AML-193 (cell line): ENCODE results near the gene GLG1.
"Not testable (repeated sequence)": the region's sequence is repeated elsewhere in the genome, so short reads cannot be mapped to it uniquely, and the experiment has no call there.

Experiments used
- DNase-seq, 2 experiments: peaks; one replicate each; lab custom pipeline; 2025; lab: John Stamatoyannopoulos, UW

Gene GLG1

DNA sequence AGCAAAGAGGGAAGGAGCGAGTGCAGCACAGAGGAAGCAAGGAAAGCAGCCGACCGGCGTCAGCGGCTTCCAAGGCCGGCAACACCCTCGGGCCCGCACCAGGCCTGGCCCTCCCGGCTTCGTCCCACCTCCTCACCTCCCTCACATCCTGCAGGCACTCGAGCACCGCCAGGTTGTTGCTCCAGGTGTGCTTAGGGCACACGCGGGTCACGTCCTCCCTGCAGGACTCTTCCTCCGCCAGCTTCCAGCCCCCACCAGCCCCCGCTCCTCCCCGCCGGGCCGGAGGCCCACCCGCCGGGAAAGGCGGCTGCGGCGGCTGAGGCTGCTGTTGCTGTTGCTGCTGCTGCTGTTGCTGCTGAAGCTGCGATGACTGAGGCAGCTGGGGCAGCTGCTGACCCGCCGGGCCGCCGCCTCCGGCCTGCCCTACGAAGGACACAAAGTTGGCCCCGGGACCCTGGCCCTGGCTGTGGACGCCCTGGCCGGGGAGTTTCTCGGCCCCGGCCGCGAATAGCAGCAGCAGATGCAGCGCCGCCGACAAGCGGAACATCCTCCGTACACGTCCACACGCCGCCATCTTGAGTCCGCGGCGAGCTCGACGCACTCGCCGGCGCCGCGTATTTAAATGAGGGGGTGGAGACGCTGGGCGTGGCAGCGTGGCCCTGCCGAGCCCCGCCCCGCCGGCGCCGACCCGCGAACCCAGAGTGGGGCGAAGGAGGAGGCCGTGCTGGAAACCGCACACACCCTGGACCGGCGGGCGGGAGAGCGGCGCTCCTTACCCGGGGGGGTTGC is at the start of gene GLG1:
Gene GLG1 (minus strand): TSS at position 594 of the 789 bp plus-strand sequence. CDS start 20 bp downstream, at position 574.
- peak; percentile 50 to 53 for DNase-seq

- no peak for DNase-seq
These were observed 47.7 kb upstream of the GLG1 start for GRCh38 chr16:74654536-74655050.

DNA sequence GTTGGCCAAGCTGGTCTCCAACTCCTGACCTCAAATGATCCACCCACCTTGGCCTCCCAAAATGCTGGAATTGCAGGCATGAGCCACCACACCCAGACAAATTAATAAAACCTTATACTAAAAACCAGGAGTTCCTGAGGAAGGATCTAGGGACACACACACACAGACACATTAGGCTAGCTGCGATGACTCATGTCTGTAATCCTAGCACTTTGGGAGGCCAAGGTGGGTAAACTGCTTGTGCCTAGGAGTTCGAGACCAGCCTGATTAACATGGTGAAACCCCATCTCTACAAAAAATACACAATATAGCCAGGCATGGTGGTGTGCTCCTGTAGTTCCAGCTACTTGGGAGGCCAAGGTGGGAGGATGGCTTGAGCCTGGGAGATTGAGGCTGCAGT is 46.0 kb upstream of the GLG1 start:
- DNase-seq: not testable (repeated sequence)

DNA sequence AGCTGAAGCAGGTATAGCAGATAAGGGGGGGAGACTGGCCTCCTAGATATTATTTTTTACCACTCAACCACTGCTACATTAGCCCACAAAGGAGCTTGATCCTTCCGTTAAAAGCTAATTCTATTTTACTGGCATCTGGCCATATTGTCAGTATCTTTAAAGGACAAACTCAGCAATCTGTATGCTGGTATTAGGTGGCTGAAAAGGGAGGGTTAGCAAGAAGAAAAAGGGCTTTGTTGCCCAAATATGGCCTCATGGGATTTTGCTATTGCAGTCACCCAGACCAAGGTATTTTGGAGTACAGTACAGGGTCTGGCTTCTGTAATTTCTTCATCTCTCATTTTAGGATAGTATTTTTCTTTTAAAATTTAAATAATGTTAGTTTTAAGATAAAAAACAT is 45.3 kb upstream of the GLG1 start:
- no peak for DNase-seq

GRCh38 chr16:74651841-74652240 is 44.9 kb upstream of the GLG1 start:
- no peak for DNase-seq

GRCh38 chr16:74650966-74651567 is 44.2 kb upstream of the GLG1 start:
- no peak for DNase-seq

GRCh38 chr16:74649839-74650504 is 43.1 kb upstream of the GLG1 start:
- no peak for DNase-seq

DNA sequence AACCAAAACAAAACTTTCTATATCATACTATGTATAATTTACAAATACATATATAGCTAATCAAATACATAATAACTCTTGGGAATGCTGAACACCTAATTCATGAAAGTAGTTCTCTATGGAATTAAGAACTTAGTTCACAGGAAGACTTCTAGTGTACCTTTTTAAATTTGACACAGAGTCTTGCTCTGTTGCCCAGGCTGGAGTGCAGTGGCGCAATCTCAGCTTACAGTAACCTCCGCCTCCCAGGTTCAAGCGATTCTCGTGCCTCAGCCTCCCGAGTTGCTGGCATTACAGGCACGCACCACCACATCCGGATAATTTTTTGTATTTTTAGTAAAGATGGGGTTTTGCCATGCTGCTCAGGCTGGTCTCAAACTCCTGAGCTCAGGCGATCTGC is 35.1 kb upstream of the GLG1 start:
- DNase-seq: no peak

GRCh38 chr16:74637742-74638453 is 31.0 kb upstream of the GLG1 start:
- no peak for DNase-seq

GRCh38 chr16:74635303-74635702 is 28.4 kb upstream of the GLG1 start:
- DNase-seq: no peak

- DNase-seq: no peak
These were observed 26.8 kb upstream of the GLG1 start for GRCh38 chr16:74633686-74634085.

- DNase-seq: no peak
These were observed 20.7 kb upstream of the GLG1 start for GRCh38 chr16:74627506-74628220.

- DNase-seq: no peak
These were observed 20.0 kb upstream of the GLG1 start for GRCh38 chr16:74626741-74627416.

GRCh38 chr16:74625500-74626350 is 18.8 kb upstream of the GLG1 start:
- DNase-seq: no peak

DNA sequence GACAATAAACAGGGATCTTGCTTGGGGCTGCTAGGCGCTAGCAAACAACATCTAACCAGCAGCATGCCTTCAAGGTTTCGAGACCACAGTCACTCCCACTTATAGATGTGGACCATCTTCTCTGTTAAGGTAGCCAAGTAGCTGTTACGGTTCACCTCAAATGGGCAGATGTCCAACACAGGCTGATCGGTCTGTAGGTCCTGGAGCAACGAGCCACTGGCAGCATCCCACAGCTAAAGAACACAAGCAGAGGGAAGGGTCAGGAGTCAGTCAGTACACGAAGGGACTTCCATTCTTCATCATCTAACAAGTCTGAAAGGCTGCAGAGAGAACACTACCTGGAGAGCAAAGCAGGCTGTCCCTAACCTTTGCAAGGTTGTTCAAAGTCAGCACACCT is 16.9 kb upstream of the GLG1 start:
- no peak for DNase-seq

- DNase-seq: peak; percentile 28 to 40
These were observed 16.4 kb upstream of the GLG1 start for GRCh38 chr16:74623214-74623838.

GRCh38 chr16:74622005-74622404 is 15.1 kb upstream of the GLG1 start:
- no peak for DNase-seq

GRCh38 chr16:74617206-74617788 is 10.4 kb upstream of the GLG1 start:
- no peak for DNase-seq

DNA sequence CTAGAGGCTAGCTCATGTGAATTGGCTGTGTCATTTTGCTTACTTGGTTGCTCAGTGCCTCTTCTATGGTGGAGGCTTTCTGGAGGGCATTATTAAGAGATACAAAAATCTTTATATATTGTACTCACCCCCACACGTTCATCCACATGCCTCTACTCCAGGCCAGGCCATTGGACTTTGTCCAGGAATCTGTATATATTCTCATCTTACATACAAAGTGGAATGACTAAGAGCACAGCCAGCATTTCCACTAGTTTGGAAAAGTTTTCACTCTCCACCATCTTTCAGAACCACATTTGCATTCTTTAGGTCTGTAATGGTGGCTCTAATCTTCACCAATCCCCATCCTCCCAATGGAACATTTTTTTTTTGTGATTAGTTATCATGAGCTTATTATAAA is 4.8 kb upstream of the GLG1 start:
- no peak for DNase-seq
